Measurements from ENCODE around the gene KDM7A.

The KDM7A gene

GRCh38 chr7:140189917-140190316, 13.1 kb upstream of the KDM7A start:
- TF ChIP-seq, protein P1, sequence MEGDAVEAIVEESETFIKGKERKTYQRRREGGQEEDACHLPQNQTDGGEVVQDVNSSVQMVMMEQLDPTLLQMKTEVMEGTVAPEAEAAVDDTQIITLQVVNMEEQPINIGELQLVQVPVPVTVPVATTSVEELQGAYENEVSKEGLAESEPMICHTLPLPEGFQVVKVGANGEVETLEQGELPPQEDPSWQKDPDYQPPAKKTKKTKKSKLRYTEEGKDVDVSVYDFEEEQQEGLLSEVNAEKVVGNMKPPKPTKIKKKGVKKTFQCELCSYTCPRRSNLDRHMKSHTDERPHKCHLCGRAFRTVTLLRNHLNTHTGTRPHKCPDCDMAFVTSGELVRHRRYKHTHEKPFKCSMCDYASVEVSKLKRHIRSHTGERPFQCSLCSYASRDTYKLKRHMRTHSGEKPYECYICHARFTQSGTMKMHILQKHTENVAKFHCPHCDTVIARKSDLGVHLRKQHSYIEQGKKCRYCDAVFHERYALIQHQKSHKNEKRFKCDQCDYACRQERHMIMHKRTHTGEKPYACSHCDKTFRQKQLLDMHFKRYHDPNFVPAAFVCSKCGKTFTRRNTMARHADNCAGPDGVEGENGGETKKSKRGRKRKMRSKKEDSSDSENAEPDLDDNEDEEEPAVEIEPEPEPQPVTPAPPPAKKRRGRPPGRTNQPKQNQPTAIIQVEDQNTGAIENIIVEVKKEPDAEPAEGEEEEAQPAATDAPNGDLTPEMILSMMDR (IDR thresholded peaks at IDR 0.05): no peak
- Histone ChIP-seq H3K36me3 (no peaks in the 10 kb centered on the region), H3K27ac (no peak overlapping the region), H3K27me3 (peaks cover 0 to 3% of the 10 kb centered on the region in 2 donors), H3K9me3 (no peaks in the 10 kb centered on the region), H3K4me1 (no peaks in the 10 kb centered on the region), H3K4me3 (no peak overlapping the region)
- DNase-seq: no peak
- intact Hi-C loops (cut with DNase I; ENCODE audit: low total_unique reads): no loop called here

DNA sequence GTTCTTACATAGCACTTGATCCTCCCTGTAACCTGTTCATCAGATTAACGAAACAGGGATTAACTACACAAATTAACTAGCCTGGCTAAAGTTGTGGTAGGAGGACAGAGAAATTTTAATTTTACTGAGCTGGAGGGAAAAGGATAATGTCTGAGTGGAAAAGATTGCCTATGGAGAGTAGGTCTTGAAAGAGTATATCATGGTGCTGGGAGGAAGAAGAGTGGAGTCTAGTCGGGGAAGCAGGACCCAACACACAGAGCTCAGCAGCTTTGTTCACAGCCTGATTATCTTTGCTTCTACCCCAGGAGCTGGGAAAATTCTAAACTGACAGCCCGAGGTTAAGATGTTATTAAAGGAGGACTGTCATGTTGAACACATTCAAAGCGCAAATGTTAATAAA, 6.1 kb upstream of the KDM7A start:
- peaks cover 0 to 15% of the 10 kb centered on the region in 2 donors for H3K27me3 ChIP-seq
- H3K36me3 ChIP-seq: no peaks in the 10 kb centered on the region
- no peak overlapping the region for H3K27ac ChIP-seq
- no peak for DNase-seq
- peaks cover 0 to 5% (median 0%) of the 10 kb centered on the region in 4 donors for H3K4me1 ChIP-seq
- H3K9me3 ChIP-seq: no peaks in the 10 kb centered on the region
- TF ChIP-seq, protein P1 (IDR thresholded peaks at IDR 0.05): no peak
- H3K4me3 ChIP-seq: no peak overlapping the region
- intact Hi-C loops (cut with DNase I; ENCODE audit: low total_unique reads): no loop called here

- intact Hi-C loops (cut with DNase I; ENCODE audit: low total_unique reads): loop anchor here (5.0 kb wide), 2 partner anchors 138 to 817 kb away; no protein-coding TSS in a partner anchor
- H3K9me3 ChIP-seq: no peaks in the 10 kb centered on the region
- DNase-seq: no peak
- H3K27ac ChIP-seq: no peak overlapping the region
- H3K4me3 ChIP-seq: no peak overlapping the region
- peaks cover 0 to 11% of the 10 kb centered on the region in 2 donors for H3K27me3 ChIP-seq
- TF ChIP-seq, protein P1 (IDR thresholded peaks at IDR 0.05): no peak
- no peaks in the 10 kb centered on the region for H3K36me3 ChIP-seq
- H3K4me1 ChIP-seq: peaks cover 0 to 15% (median 4%) of the 10 kb centered on the region in 4 donors
Measured at GRCh38 chr7:140179339-140179738, 2.6 kb upstream of the KDM7A start.

GRCh38 chr7:140176122-140176701, 571 bp downstream of the KDM7A start:
- Histone ChIP-seq H3K36me3 (no peaks in the 10 kb centered on the region), H3K27me3 (no peaks in the 10 kb centered on the region), H3K27ac (peak overlapping the region; percentile 100), H3K9me3 (no peaks in the 10 kb centered on the region), H3K4me1 (peaks cover 0 to 17% (median 7%) of the 10 kb centered on the region in 4 donors), H3K4me3 (peak overlapping the region; percentile 92 to 99)
- intact Hi-C loops (cut with DNase I; ENCODE audit: low total_unique reads): loop anchor here (5.0 kb wide), 2 partner anchors 141 to 814 kb away; no protein-coding TSS in a partner anchor
- DNase-seq: no peak
- TF ChIP-seq, protein P1 (IDR thresholded peaks at IDR 0.05): no peak

GRCh38 chr7:140175221-140176121, 1.3 kb downstream of the KDM7A start:
- intact Hi-C loops (cut with DNase I; ENCODE audit: low total_unique reads): loop anchor here (5.0 kb wide), 2 partner anchors 142 to 813 kb away; no protein-coding TSS in a partner anchor
- TF ChIP-seq, protein P1 (IDR thresholded peaks at IDR 0.05): peak; percentile 78 to 87
- peaks cover 0 to 19% (median 7%) of the 10 kb centered on the region in 4 donors for H3K4me1 ChIP-seq
- peak; percentile 96 to 97 for DNase-seq
- peak overlapping the region; percentile 92 to 99 for H3K4me3 ChIP-seq
- no peaks in the 10 kb centered on the region for H3K27me3 ChIP-seq
- H3K27ac ChIP-seq: peak overlapping the region; percentile 100
- no peaks in the 10 kb centered on the region for H3K9me3 ChIP-seq
- H3K36me3 ChIP-seq: no peaks in the 10 kb centered on the region

All from tibial artery (tissue), 4 donors.